Smooth muscle cell (in vitro differentiated cells): ENCODE measurements around the gene AHCY. TPM values are rescaled to one million over a fixed set of nuclear protein-coding genes. Genes with fewer than 3 reads are reported as not detected.
"Not testable (repeated sequence)": the region's sequence is repeated elsewhere in the genome, so short reads cannot be mapped to it uniquely, and the experiment has no call there.

Source experiments
- DNase-seq: peaks from one replicate; lab custom pipeline; 2025; ENCODE audit not compliant: unreplicated experiment; lab: John Stamatoyannopoulos, UW
- H2AFZ ChIP-seq: fragments of 200-600 bp; sonication (generic); 2 replicates; pipeline ENCODE4 v1.6.0; 2016; ENCODE audit warnings: antibody characterized with exemption, low read depth, mild to moderate bottlenecking
- H3F3A ChIP-seq: fragments of 200-600 bp; sonication (generic); 2 replicates; pipeline ENCODE4 v1.6.0; 2017; ENCODE audit warnings: antibody characterized with exemption, low read depth
- H3K27ac ChIP-seq: fragments of 200-600 bp; sonication (generic); 2 replicates; pipeline ENCODE4 v1.5.1; 2016; ENCODE audit warnings: low read depth, mild to moderate bottlenecking
- H3K27me3 ChIP-seq: fragments of 200-600 bp; sonication (generic); 2 replicates; pipeline ENCODE4 v1.6.1; 2016; ENCODE audit warnings: low read depth, mild to moderate bottlenecking
- H3K36me3 ChIP-seq: fragments of 200-600 bp; sonication (generic); 2 replicates; pipeline ENCODE4 v1.5.1; 2016; ENCODE audit warnings: low read depth
- H3K4me1 ChIP-seq: fragments of 200-600 bp; sonication (generic); 2 replicates; pipeline ENCODE4 v1.5.1; 2016; ENCODE audit warnings: low read depth
- H3K4me2 ChIP-seq: fragments of 200-600 bp; sonication (generic); 2 replicates; pipeline ENCODE4 v1.6.0; 2016; ENCODE audit warnings: mild to moderate bottlenecking
- H3K4me3 ChIP-seq: fragments of 200-600 bp; sonication (generic); 2 replicates; pipeline ENCODE4 v1.5.1; 2016; ENCODE audit warnings: mild to moderate bottlenecking
- H3K79me2 ChIP-seq: fragments of 200-600 bp; sonication (generic); 2 replicates; pipeline ENCODE4 v1.6.0; 2016; ENCODE audit warnings: low read depth, mild to moderate bottlenecking
- H3K9ac ChIP-seq: fragments of 200-600 bp; sonication (generic); 2 replicates; pipeline ENCODE4 v1.6.0; 2016; ENCODE audit warnings: low read depth
- H3K9me3 ChIP-seq: fragments of 200-600 bp; sonication (generic); replicated peaks from 2 replicates; pipeline ENCODE4 v1.5.1; 2016; ENCODE audit warnings: low read depth
- H4K20me1 ChIP-seq: fragments of 200-600 bp; sonication (generic); 2 replicates; pipeline ENCODE4 v1.6.0; 2016; ENCODE audit warnings: low read depth
- CTCF ChIP-seq: fragments of 200-600 bp; sonication (generic); IDR thresholded peaks from 2 replicates; pipeline ENCODE4 v1.5.1; 2017; ENCODE audit warnings: borderline replicate concordance, mild to moderate bottlenecking, antibody characterized with exemption; ENCODE audit not compliant: insufficient read depth, poor library complexity, severe bottlenecking
- WGBS: methylation state at CpG from one replicate; pipeline ENCODE4 v1.1.7; 2016; ENCODE audit warnings: low lambda C conversion rate; 5-methylcytosine and 5-hydroxymethylcytosine counted together
- polyA plus RNA-seq: library from polyadenylated mRNA; unstranded; fragments of >200 nt; fragmentation: Nextera tagmentation; extraction: Ambion mirVana; gene quantifications from 2 replicates; pipeline ENCODE4 v1.2.1, GENCODE V29; 2016
- total RNA-seq: library from RNA; depleted of rRNA; stranded (reverse); fragments of >200 nt; gene quantifications from 2 replicates; pipeline ENCODE4 v1.2.3, GENCODE V29; 2014

AHCY gene
- total and polyA plus RNA-seq, 2 experiments from 2014 or later: 39.4 to 73.8 TPM

GRCh38 chr20:34328928-34329677 lies 25.9 kb upstream of the AHCY start:
- Histone ChIP-seq H4K20me1 (no peaks in the 10 kb centered on the region), H3K27me3 (no peaks in the 10 kb centered on the region), H3K4me3 (no peak overlapping the region), H3K9ac (no peak overlapping the region), H3K27ac (no peak overlapping the region), H3F3A (no peaks in the 10 kb centered on the region), H3K36me3 (no peaks in the 10 kb centered on the region), H3K79me2 (no peaks in the 10 kb centered on the region), H3K4me2 (no peak overlapping the region), H3K9me3 (no peaks in the 10 kb centered on the region), H3K4me1 (peaks cover 3% of the 10 kb centered on the region), H2AFZ (no peak overlapping the region)
- TF ChIP-seq CTCF: no peak
- WGBS: 89% methylated on average over 9 of the region's 9 CpGs
- DNase-seq: no peak

GRCh38 chr20:34328207-34328606 lies 25.1 kb upstream of the AHCY start:
- H3K4me3 ChIP-seq, DNase-seq, H3K9ac ChIP-seq, H3K4me1 ChIP-seq, H3F3A ChIP-seq, H3K79me2 ChIP-seq, H3K36me3 ChIP-seq, H2AFZ ChIP-seq, H3K9me3 ChIP-seq, H4K20me1 ChIP-seq, H3K27ac ChIP-seq, H3K4me2 ChIP-seq, H3K27me3 ChIP-seq: not testable (repeated sequence)
- 97% methylated on average over 4 of the region's 4 CpGs for WGBS

GRCh38 chr20:34324541-34324940 lies 21.4 kb upstream of the AHCY start:
- H3K9ac ChIP-seq: no peak overlapping the region
- H2AFZ ChIP-seq: no peak overlapping the region
- no peaks in the 10 kb centered on the region for H3K36me3 ChIP-seq
- DNase-seq: no peak
- WGBS: 56% methylated on average over 2 of the region's 2 CpGs
- H3F3A ChIP-seq: no peaks in the 10 kb centered on the region
- H3K27ac ChIP-seq: no peak overlapping the region
- no peaks in the 10 kb centered on the region for H3K79me2 ChIP-seq
- H4K20me1 ChIP-seq: no peaks in the 10 kb centered on the region
- no peak overlapping the region for H3K4me2 ChIP-seq
- H3K4me3 ChIP-seq: no peak overlapping the region
- peaks cover 3% of the 10 kb centered on the region for H3K4me1 ChIP-seq
- no peaks in the 10 kb centered on the region for H3K9me3 ChIP-seq
- no peaks in the 10 kb centered on the region for H3K27me3 ChIP-seq
- no peak for TF ChIP-seq CTCF

- peaks cover 3% of the 10 kb centered on the region for H3K4me1 ChIP-seq
- no peak overlapping the region for H3K9ac ChIP-seq
- 82% methylated on average over 9 of the region's 9 CpGs for WGBS
- H3K4me3 ChIP-seq: no peak overlapping the region
- H3K36me3 ChIP-seq: no peaks in the 10 kb centered on the region
- no peaks in the 10 kb centered on the region for H3K9me3 ChIP-seq
- H4K20me1 ChIP-seq: no peaks in the 10 kb centered on the region
- no peaks in the 10 kb centered on the region for H3K79me2 ChIP-seq
- DNase-seq: no peak
- no peak overlapping the region for H2AFZ ChIP-seq
- no peaks in the 10 kb centered on the region for H3K27me3 ChIP-seq
- no peak overlapping the region for H3K27ac ChIP-seq
- H3K4me2 ChIP-seq: no peak overlapping the region
- TF ChIP-seq CTCF: no peak
- no peaks in the 10 kb centered on the region for H3F3A ChIP-seq
Observed at GRCh38 chr20:34322267-34323105, 19.3 kb upstream of the AHCY start.
